Measurements from ENCODE around the gene VAV1. TPM values are rescaled to one million over a fixed set of nuclear protein-coding genes. Genes with fewer than 3 reads are reported as not detected.

VAV1 gene
- total RNA-seq, 6 experiments from 2014 or later, result not detected

DNA sequence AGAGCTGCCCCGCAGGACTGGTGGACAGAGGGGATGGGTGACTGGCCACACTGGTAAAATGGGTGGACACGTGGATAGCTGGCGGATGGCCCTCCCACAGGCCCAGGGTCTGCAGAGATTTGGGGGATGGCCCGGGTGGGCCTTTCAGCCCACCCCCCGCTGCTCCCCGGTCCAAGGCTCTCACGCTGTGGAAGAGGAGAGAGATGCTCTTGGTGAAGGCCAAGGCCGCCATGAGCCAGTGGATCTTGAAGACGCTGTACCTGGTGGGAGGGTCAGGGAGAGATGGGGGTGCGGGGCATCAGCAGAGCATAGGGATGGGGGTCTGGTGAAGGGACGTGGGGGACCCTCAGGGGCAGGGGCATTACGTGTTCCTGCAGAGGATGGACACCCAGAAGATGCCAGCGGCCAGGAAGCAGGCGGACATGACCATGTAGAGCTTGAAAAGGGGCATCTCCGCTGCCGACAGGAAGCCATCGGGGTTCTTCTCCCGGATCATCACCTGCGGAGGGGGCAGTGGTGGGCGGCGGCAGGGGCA is 39.6 kb upstream of the VAV1 start:
- no peak overlapping the region for H3K4me3 Mint-ChIP-seq
- no peaks in the 10 kb centered on the region for H3K9me3 Mint-ChIP-seq
- H3K27me3 Mint-ChIP-seq (ENCODE audit: insufficient read depth), result no peaks in the 10 kb centered on the region; the same call in 1 of the 2 replicates
- no peak for DNase-seq
- TF ChIP-seq, protein P1, sequence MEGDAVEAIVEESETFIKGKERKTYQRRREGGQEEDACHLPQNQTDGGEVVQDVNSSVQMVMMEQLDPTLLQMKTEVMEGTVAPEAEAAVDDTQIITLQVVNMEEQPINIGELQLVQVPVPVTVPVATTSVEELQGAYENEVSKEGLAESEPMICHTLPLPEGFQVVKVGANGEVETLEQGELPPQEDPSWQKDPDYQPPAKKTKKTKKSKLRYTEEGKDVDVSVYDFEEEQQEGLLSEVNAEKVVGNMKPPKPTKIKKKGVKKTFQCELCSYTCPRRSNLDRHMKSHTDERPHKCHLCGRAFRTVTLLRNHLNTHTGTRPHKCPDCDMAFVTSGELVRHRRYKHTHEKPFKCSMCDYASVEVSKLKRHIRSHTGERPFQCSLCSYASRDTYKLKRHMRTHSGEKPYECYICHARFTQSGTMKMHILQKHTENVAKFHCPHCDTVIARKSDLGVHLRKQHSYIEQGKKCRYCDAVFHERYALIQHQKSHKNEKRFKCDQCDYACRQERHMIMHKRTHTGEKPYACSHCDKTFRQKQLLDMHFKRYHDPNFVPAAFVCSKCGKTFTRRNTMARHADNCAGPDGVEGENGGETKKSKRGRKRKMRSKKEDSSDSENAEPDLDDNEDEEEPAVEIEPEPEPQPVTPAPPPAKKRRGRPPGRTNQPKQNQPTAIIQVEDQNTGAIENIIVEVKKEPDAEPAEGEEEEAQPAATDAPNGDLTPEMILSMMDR (IDR thresholded peaks at IDR 0.05), result no peak
- H3K36me3 Mint-ChIP-seq (ENCODE audit: low read depth), result peaks cover 13% of the 10 kb centered on the region
- no peak overlapping the region for H3K27ac Mint-ChIP-seq
- H3K4me1 Mint-ChIP-seq (ENCODE audit: low read depth), result peaks cover 11% of the 10 kb centered on the region

GRCh38 chr19:6733338-6734095 is 39.0 kb upstream of the VAV1 start:
- Mint-ChIP-seq H3K9me3 (no peaks in the 10 kb centered on the region), H3K36me3 (ENCODE audit: low read depth) (peaks cover 13% of the 10 kb centered on the region), H3K27me3 (ENCODE audit: insufficient read depth) (no peaks in the 10 kb centered on the region; the same call in 1 of the 2 replicates), H3K4me3 (no peak overlapping the region), H3K4me1 (ENCODE audit: low read depth) (peaks cover 18% of the 10 kb centered on the region), H3K27ac (no peak overlapping the region)
- TF ChIP-seq, protein P1 (IDR thresholded peaks at IDR 0.05), result peak; percentile 72
- no peak for DNase-seq

DNA sequence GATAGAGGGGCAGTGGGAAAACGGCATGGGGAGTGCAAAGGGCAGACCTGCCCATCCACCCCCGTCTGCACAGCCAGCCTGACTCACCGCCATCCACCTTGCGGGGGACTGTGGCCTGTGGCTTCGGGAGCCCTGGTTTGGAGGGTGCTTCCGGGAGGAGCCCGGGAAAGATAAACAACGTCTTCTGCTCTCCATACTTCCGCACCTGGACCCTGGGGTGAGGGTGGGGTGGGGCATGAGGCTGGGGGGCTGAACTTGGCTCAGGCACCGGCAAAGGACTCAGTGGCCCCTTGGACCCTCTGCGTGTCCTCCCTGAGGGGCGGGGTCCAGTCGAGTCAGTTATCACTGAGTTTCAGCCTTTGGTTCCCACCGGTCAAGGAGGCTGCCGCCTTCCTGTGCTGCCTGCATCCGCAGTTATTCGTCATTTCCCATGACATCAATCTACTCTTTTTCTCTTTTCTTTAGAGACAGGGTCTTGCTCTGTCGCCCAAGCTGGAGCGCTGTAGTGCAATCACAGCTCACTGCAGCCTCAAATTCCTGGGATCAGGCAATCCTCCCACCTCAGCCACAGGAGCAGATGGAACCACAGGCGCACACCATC is 38.3 kb upstream of the VAV1 start:
- Mint-ChIP-seq H3K27me3 (ENCODE audit: insufficient read depth) (no peaks in the 10 kb centered on the region; the same call in 1 of the 2 replicates), H3K27ac (no peak overlapping the region), H3K4me3 (no peak overlapping the region), H3K4me1 (ENCODE audit: low read depth) (peaks cover 25% of the 10 kb centered on the region), H3K9me3 (no peaks in the 10 kb centered on the region), H3K36me3 (ENCODE audit: low read depth) (peaks cover 13% of the 10 kb centered on the region)
- TF ChIP-seq, protein P1 (IDR thresholded peaks at IDR 0.05), result no peak
- no peak for DNase-seq

- TF ChIP-seq, protein P1 (IDR thresholded peaks at IDR 0.05), result no peak
- Mint-ChIP-seq H3K36me3 (ENCODE audit: low read depth) (peaks cover 7% of the 10 kb centered on the region; the same call in 1 of the 2 replicates), H3K4me1 (ENCODE audit: low read depth) (peaks cover 26% of the 10 kb centered on the region), H3K27me3 (ENCODE audit: insufficient read depth) (no peaks in the 10 kb centered on the region; the same call in 1 of the 2 replicates), H3K27ac (peak overlapping the region; percentile 85; the same call in 1 of the 2 replicates), H3K4me3 (peak overlapping the region; percentile 99), H3K9me3 (no peaks in the 10 kb centered on the region)
- no peak for DNase-seq
Measured at GRCh38 chr19:6735181-6735911, 37.2 kb upstream of the VAV1 start.

GRCh38 chr19:6736169-6736916 is 36.2 kb upstream of the VAV1 start:
- TF ChIP-seq, protein P1 (IDR thresholded peaks at IDR 0.05), result peak; percentile 76
- DNase-seq, result peak; percentile 89
- Mint-ChIP-seq H3K9me3 (no peaks in the 10 kb centered on the region), H3K4me3 (peak overlapping the region; percentile 99), H3K27ac (peak overlapping the region; percentile 85), H3K36me3 (ENCODE audit: low read depth) (peaks cover 7% of the 10 kb centered on the region; the same call in 1 of the 2 replicates), H3K4me1 (ENCODE audit: low read depth) (peaks cover 33% of the 10 kb centered on the region), H3K27me3 (ENCODE audit: insufficient read depth) (no peaks in the 10 kb centered on the region; the same call in 1 of the 2 replicates)

Measured in HFFc6 (cell line).